Ovary (tissue), 3 donors: ENCODE data around the gene KRT73.

ENCODE experiments used
- POLR2A ChIP-seq: fragments of 450-650 bp; IDR thresholded peaks from one replicate; pipeline ENCODE4 v1.6.1; 2017; ENCODE audit warnings: antibody characterized with exemption, mild to moderate bottlenecking, moderate library complexity
- TF ChIP-seq, protein P1 (sequence below), 3 donors: fragments of 450-650 bp in 2 of 3; fragments of 200-600 bp in 1 of 3; IDR thresholded peaks; one replicate each; pipeline versions ENCODE4 v1.5.1 to v1.8.0; 2016 to 2022; ENCODE audit warnings: antibody characterized with exemption in 3 of 3, mild to moderate bottlenecking in 1 of 3
- donor health status: DM: no; HTN: no; CAD: no.

DNA sequence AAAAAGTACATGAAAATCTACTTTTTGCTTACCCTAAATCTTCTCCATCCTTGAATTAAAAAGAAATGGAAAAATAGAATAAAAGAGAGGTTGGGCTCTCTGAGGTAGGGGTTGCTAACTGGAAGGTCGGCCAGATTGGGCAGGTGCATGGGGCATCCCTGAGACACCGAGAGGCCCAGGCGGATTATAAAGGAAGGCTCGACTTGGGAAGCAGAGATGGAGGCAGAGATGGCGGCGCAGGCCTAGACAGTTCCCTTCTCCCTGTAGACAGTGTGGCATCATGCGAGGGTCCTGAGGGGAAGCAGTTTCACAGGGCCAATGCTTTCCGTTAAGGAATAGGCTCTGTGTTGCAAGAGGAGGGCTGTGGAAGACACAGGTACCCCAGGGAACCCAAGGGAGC is 41.0 kb downstream of the KRT73 start:
- TF ChIP-seq, protein P1, sequence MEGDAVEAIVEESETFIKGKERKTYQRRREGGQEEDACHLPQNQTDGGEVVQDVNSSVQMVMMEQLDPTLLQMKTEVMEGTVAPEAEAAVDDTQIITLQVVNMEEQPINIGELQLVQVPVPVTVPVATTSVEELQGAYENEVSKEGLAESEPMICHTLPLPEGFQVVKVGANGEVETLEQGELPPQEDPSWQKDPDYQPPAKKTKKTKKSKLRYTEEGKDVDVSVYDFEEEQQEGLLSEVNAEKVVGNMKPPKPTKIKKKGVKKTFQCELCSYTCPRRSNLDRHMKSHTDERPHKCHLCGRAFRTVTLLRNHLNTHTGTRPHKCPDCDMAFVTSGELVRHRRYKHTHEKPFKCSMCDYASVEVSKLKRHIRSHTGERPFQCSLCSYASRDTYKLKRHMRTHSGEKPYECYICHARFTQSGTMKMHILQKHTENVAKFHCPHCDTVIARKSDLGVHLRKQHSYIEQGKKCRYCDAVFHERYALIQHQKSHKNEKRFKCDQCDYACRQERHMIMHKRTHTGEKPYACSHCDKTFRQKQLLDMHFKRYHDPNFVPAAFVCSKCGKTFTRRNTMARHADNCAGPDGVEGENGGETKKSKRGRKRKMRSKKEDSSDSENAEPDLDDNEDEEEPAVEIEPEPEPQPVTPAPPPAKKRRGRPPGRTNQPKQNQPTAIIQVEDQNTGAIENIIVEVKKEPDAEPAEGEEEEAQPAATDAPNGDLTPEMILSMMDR (IDR thresholded peaks at IDR 0.05) = no peak
- no peak for TF ChIP-seq POLR2A
